ENCODE measurements around the gene DHRS9.
"Not testable (repeated sequence)": the region's sequence is repeated elsewhere in the genome, so short reads cannot be mapped to it uniquely, and the experiment has no call there.

Gene DHRS9

GRCh38 chr2:169116993-169117392 lies 47.6 kb downstream of the DHRS9 start:
- TF ChIP-seq CTCF (IDR thresholded peaks at IDR 0.05; ENCODE audit: low read depth, low read length): no peak
- DNase-seq (ENCODE audit: extremely low read depth, low read depth): no peak

- no peak for TF ChIP-seq CTCF (IDR thresholded peaks at IDR 0.05; ENCODE audit: low read depth, low read length)
- DNase-seq (ENCODE audit: extremely low read depth, low read depth): no peak
Measured at GRCh38 chr2:169118060-169118459, 48.7 kb downstream of the DHRS9 start.

- no peak for DNase-seq (ENCODE audit: extremely low read depth, low read depth)
Measured at GRCh38 chr2:169119123-169119760, 49.9 kb downstream of the DHRS9 start.

GRCh38 chr2:169119851-169120250 lies 50.5 kb downstream of the DHRS9 start:
- DNase-seq (ENCODE audit: extremely low read depth, low read depth): no peak
- TF ChIP-seq CTCF (IDR thresholded peaks at IDR 0.05; ENCODE audit: low read depth, low read length): no peak

More at GRCh38 chr2:169119123-169119760, 49.9 kb downstream of the DHRS9 start:
- no peak for TF ChIP-seq CTCF (IDR thresholded peaks at IDR 0.05; ENCODE audit: low read depth, low read length)

- no peak for TF ChIP-seq CTCF (IDR thresholded peaks at IDR 0.05; ENCODE audit: low read depth, low read length)
- no peak for DNase-seq (ENCODE audit: extremely low read depth, low read depth)
Measured at GRCh38 chr2:169129703-169130243, 60.4 kb downstream of the DHRS9 start.

GRCh38 chr2:169131587-169132512 lies 62.5 kb downstream of the DHRS9 start:
- peak; percentile 76 for TF ChIP-seq CTCF (IDR thresholded peaks at IDR 0.05; ENCODE audit: low read depth, low read length)
- DNase-seq (ENCODE audit: extremely low read depth, low read depth): no peak

- not testable (repeated sequence) for DNase-seq (ENCODE audit: extremely low read depth, low read depth)
Measured at GRCh38 chr2:169134272-169134671, 64.9 kb downstream of the DHRS9 start.

GRCh38 chr2:169136428-169136827 lies 67.1 kb downstream of the DHRS9 start:
- not testable (repeated sequence) for DNase-seq (ENCODE audit: extremely low read depth, low read depth)

Measured in AG09319 (cell line).